Spleen (tissue), 7 donors: ENCODE data around the gene ACSS3.
"Not testable (repeated sequence)": the region's sequence is repeated elsewhere in the genome, so short reads cannot be mapped to it uniquely, and the experiment has no call there.

Source experiments
- POLR2A ChIP-seq, 3 donors: fragments of 450-650 bp; IDR thresholded peaks; one replicate each; pipeline ENCODE4 v1.5.1; 2017; ENCODE audit warnings: antibody characterized with exemption in 3 of 3, mild to moderate bottlenecking in 1 of 3
- TF ChIP-seq, protein P1 (sequence below), 11 experiments: fragments of 200-600 bp in 7 of 11; fragments of 450-650 bp in 4 of 11; sonication (generic) in 4 of 11; IDR thresholded peaks in 8 of 11; conservative IDR thresholded peaks in 3 of 11; 1 replicate in 7 of 11; 2 replicates in 4 of 11; pipeline versions ENCODE4 v1.4.0 to v1.8.0; 2016 to 2021; ENCODE audit warnings: antibody characterized with exemption in 11 of 11, inconsistent platforms in 4 of 11, mild to moderate bottlenecking in 1 of 11
- donor health status: DM: no; HTN: no; CAD: no; lungs with moderate emphysema.
- donor health status: DM: no; HTN: no; CAD: no.
- donor health status: DM: no; HTN: no; CAD: no.

DNA sequence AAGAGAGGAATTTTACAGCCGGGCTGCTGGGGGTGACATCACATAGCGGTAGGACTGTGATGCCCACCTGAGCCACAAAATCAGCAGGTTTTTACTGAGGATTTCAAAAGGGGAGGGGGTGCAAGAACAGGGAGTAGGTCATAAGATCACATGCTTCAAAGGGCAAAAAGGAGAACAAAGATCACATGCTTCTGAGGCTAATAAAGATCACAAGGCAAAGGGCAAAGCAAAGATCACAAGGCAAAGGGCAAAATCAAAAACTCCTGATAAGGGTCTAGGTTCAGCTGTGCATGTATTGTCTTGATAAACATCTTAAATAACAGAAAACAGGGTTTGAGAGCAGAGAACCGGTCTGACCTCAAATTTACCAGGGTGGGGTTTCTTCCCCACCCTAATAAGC is 41.2 kb downstream of the ACSS3 start:
- TF ChIP-seq, protein P1, sequence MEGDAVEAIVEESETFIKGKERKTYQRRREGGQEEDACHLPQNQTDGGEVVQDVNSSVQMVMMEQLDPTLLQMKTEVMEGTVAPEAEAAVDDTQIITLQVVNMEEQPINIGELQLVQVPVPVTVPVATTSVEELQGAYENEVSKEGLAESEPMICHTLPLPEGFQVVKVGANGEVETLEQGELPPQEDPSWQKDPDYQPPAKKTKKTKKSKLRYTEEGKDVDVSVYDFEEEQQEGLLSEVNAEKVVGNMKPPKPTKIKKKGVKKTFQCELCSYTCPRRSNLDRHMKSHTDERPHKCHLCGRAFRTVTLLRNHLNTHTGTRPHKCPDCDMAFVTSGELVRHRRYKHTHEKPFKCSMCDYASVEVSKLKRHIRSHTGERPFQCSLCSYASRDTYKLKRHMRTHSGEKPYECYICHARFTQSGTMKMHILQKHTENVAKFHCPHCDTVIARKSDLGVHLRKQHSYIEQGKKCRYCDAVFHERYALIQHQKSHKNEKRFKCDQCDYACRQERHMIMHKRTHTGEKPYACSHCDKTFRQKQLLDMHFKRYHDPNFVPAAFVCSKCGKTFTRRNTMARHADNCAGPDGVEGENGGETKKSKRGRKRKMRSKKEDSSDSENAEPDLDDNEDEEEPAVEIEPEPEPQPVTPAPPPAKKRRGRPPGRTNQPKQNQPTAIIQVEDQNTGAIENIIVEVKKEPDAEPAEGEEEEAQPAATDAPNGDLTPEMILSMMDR (IDR thresholded peaks at IDR 0.05 in 8 of 11, conservative IDR thresholded peaks at IDR 0.05 in 3 of 11) = not testable (repeated sequence)
- not testable (repeated sequence) for TF ChIP-seq POLR2A (IDR thresholded peaks at IDR 0.05)
